HG02970 (cell line): ENCODE data around the gene ZP3.
A peak's percentile ranks its signal among the peaks of the same experiment; 100 is the strongest.
"Not testable (repeated sequence)": the region's sequence is repeated elsewhere in the genome, so short reads cannot be mapped to it uniquely, and the experiment has no call there.

Experiments used
- ATAC-seq: cut with Tn5 transposase; IDR thresholded peaks from one replicate; pipeline ENCODE4 v1.9.1; 2021; ENCODE audit warnings: mild to moderate bottlenecking, moderate library complexity, moderate number of reproducible peaks; ENCODE audit not compliant: unreplicated experiment, low FRiP score

ZP3 gene

GRCh38 chr7:76424413-76425111 lies at the start of gene ZP3:
Gene ZP3, plus strand, starts transcription at chr7:76424950. Its CDS starts 15 bp downstream, at chr7:76424965.
- ATAC-seq: no peak

- no peak for ATAC-seq
These were observed 49.5 kb upstream of the ZP3 start for GRCh38 chr7:76375251-76375650.

GRCh38 chr7:76377186-76377918 lies 47.4 kb upstream of the ZP3 start:
- ATAC-seq: no peak

GRCh38 chr7:76380623-76380966 lies 44.2 kb upstream of the ZP3 start:
- ATAC-seq: no peak

GRCh38 chr7:76381814-76382213 lies 42.9 kb upstream of the ZP3 start:
- ATAC-seq: no peak

GRCh38 chr7:76383089-76383944 lies 41.4 kb upstream of the ZP3 start:
- no peak for ATAC-seq

- ATAC-seq: no peak
These were observed 38.0 kb upstream of the ZP3 start for GRCh38 chr7:76386691-76387260.

- ATAC-seq: not testable (repeated sequence)
These were observed 37.0 kb upstream of the ZP3 start for GRCh38 chr7:76387789-76388188.

GRCh38 chr7:76390092-76390491 lies 34.7 kb upstream of the ZP3 start:
- ATAC-seq: no peak

- ATAC-seq: peak; percentile 6
These were observed 32.1 kb upstream of the ZP3 start for GRCh38 chr7:76392531-76393115.

GRCh38 chr7:76393116-76394031 lies 31.4 kb upstream of the ZP3 start:
- ATAC-seq: peak; percentile 89

- no peak for ATAC-seq
These were observed 29.8 kb upstream of the ZP3 start for GRCh38 chr7:76394957-76395356.

GRCh38 chr7:76395605-76395964 lies 29.2 kb upstream of the ZP3 start:
- ATAC-seq: not testable (repeated sequence)

GRCh38 chr7:76395965-76396726 lies 28.6 kb upstream of the ZP3 start:
- no peak for ATAC-seq

- ATAC-seq: no peak
These were observed 27.9 kb upstream of the ZP3 start for GRCh38 chr7:76396864-76397263.

GRCh38 chr7:76397409-76398183 lies 27.2 kb upstream of the ZP3 start:
- no peak for ATAC-seq

GRCh38 chr7:76400248-76400647 lies 24.5 kb upstream of the ZP3 start:
- no peak for ATAC-seq

- not testable (repeated sequence) for ATAC-seq
These were observed 21.7 kb upstream of the ZP3 start for GRCh38 chr7:76403097-76403496.
